Prostate gland (tissue), 2 donors: Measurements from ENCODE around the gene ZMYND12. TPM values are rescaled to one million over a fixed set of nuclear protein-coding genes. Genes with fewer than 3 reads are reported as not detected.
A peak's percentile ranks its signal among the peaks of the same experiment; 100 is the strongest.
"Not testable (repeated sequence)": the region's sequence is repeated elsewhere in the genome, so short reads cannot be mapped to it uniquely, and the experiment has no call there.

Experiments
- DNase-seq: peaks from one replicate; pipeline ENCODE4 v3.0.0-alpha.2; 2019; ENCODE audit warnings: low spot score
- H3K27ac ChIP-seq, 2 donors: fragments of 200-600 bp; sonication (generic); 2 replicates each; pipeline ENCODE4 v1.5.1; 2017 to 2019
- H3K27me3 ChIP-seq: fragments of 200-600 bp; sonication (generic); replicated peaks from 2 replicates; pipeline ENCODE4 v1.5.1; 2019; ENCODE audit not compliant: insufficient read depth
- H3K36me3 ChIP-seq, 2 donors: fragments of 200-600 bp; sonication (generic); 1 replicate in 1 of 2; 2 replicates in 1 of 2; pipeline versions ENCODE4 v1.5.1 to v1.8.1; 2017 to 2019
- H3K4me1 ChIP-seq: fragments of 200-600 bp; sonication (generic); replicated peaks from 2 replicates; pipeline ENCODE4 v1.5.1; 2019
- H3K4me3 ChIP-seq, 2 donors: fragments of 200-600 bp; sonication (generic); 2 replicates each; pipeline ENCODE4 v1.5.1; 2017 to 2019
- H3K9me3 ChIP-seq: fragments of 200-600 bp; sonication (generic); 2 replicates; pipeline ENCODE4 v1.5.1; 2017
- CTCF ChIP-seq, 4 experiments: fragments of 200-600 bp in 2 of 4; fragments of 450-650 bp in 2 of 4; sonication (generic) in 2 of 4; IDR thresholded peaks; 1 replicate in 3 of 4; 2 replicates in 1 of 4; pipeline ENCODE4 v1.5.1; 2016 to 2019; ENCODE audit warnings: antibody characterized with exemption in 4 of 4, mild to moderate bottlenecking in 2 of 4, moderate library complexity in 2 of 4
- POLR2A ChIP-seq: fragments of 450-650 bp; IDR thresholded peaks from one replicate; pipeline ENCODE4 v1.6.1; 2016; ENCODE audit warnings: antibody characterized with exemption, mild to moderate bottlenecking
- POLR2AphosphoS5 ChIP-seq: sonication (generic); formaldehyde crosslinking; IDR thresholded peaks from one replicate; pipeline ENCODE4 v1.6.1; 2017; ENCODE audit warnings: antibody characterized with exemption
- WGBS: methylation state at CpG from one replicate; pipeline ENCODE4 v1.1.5; 2018; 5-methylcytosine and 5-hydroxymethylcytosine counted together
- intact Hi-C: fragments of 100-400 bp; cut with DNase I; formaldehyde crosslinking; loops from one replicate; pipeline ENCODE4 v1.14.2; 2022
- total RNA-seq, 2 donors: library from RNA; depleted of rRNA; stranded (reverse); fragments of >200 nt; gene quantifications; one replicate each; pipeline ENCODE4 v1.1.0, GENCODE V29; 2016

The ZMYND12 gene
- total RNA-seq, result 10 to 100 TPM in 1 of 2 donors, 1 to 10 TPM in 1; 2.0 to 12.7 TPM

GRCh38 chr1:42456010-42456753, at the start of gene ZMYND12, which contains the start of gene PPCS:
TSS of gene ZMYND12 (minus strand) at chr1:42456022. CDS start at chr1:42455997, 25 bp downstream.
TSS of gene PPCS (plus strand) at chr1:42456543. CDS start at chr1:42456566, 23 bp downstream.
- intact Hi-C loops, result loop anchor here (5.0 to 10.0 kb wide), 3 partner anchors 119 to 281 kb away; partner anchors contain the start of gene FOXJ3
- peak; percentile 83 for DNase-seq
- no peaks in the 10 kb centered on the region for H3K9me3 ChIP-seq
- peak; percentile 67 for TF ChIP-seq POLR2AphosphoS5
- peak in 2 of 4 experiments; percentile 38 to 46 for TF ChIP-seq CTCF (IDR thresholded peaks at IDR 0.05)
- TF ChIP-seq POLR2A, result peak; percentile 60
- H3K4me3 ChIP-seq, result peak within 1 kb of the TSS; percentile 88 to 97
- peaks cover 5% of the 10 kb centered on the region for H3K4me1 ChIP-seq
- H3K36me3 ChIP-seq, result peaks cover 0 to 5% of the 10 kb centered on the region in 2 donors
- H3K27me3 ChIP-seq, result no peaks in the 10 kb centered on the region
- under 1% methylated on average over 66 of the region's 66 CpGs for WGBS
- H3K27ac ChIP-seq, result peak within 1 kb of the TSS; percentile 87 to 92

- 97% methylated on average over 2 of the region's 2 CpGs for WGBS
- Histone ChIP-seq H3K36me3 (no peaks in the 10 kb centered on the region), H3K4me1 (no peaks in the 10 kb centered on the region), H3K4me3 (no peak overlapping the region), H3K9me3 (no peaks in the 10 kb centered on the region), H3K27me3 (no peaks in the 10 kb centered on the region), H3K27ac (no peak overlapping the region)
- intact Hi-C loops, result no loop called here
- DNase-seq, result no peak
- TF ChIP-seq POLR2AphosphoS5 (no peak), CTCF (IDR thresholded peaks at IDR 0.05) (no peak), POLR2A (no peak)
Observed at GRCh38 chr1:42504535-42505128, 48.8 kb upstream of the ZMYND12 start.

- WGBS, result 94% methylated on average over 11 of the region's 11 CpGs
- H3K27ac ChIP-seq, H3K36me3 ChIP-seq, H3K4me1 ChIP-seq, H3K27me3 ChIP-seq, intact Hi-C loops, DNase-seq, H3K9me3 ChIP-seq, H3K4me3 ChIP-seq: not testable (repeated sequence)
Observed at GRCh38 chr1:42502031-42502430, 46.2 kb upstream of the ZMYND12 start.

- H3K4me3 ChIP-seq, result no peak overlapping the region
- H3K27me3 ChIP-seq, result no peaks in the 10 kb centered on the region
- no peak for DNase-seq
- 94% methylated on average over 3 of the region's 3 CpGs for WGBS
- no peaks in the 10 kb centered on the region for H3K9me3 ChIP-seq
- H3K27ac ChIP-seq, result no peak overlapping the region
- H3K4me1 ChIP-seq, result no peaks in the 10 kb centered on the region
- no peaks in the 10 kb centered on the region for H3K36me3 ChIP-seq
- intact Hi-C loops, result no loop called here
- no peak for TF ChIP-seq CTCF (IDR thresholded peaks at IDR 0.05)
- TF ChIP-seq POLR2AphosphoS5, result no peak
- TF ChIP-seq POLR2A, result no peak
Observed at GRCh38 chr1:42490237-42490636, 34.4 kb upstream of the ZMYND12 start.

GRCh38 chr1:42484382-42484781, 28.6 kb upstream of the ZMYND12 start:
- H3K4me1 ChIP-seq, result no peaks in the 10 kb centered on the region
- H3K4me3 ChIP-seq, result no peak overlapping the region
- H3K36me3 ChIP-seq, result no peaks in the 10 kb centered on the region
- no peak for DNase-seq
- 87% methylated on average over 2 of the region's 2 CpGs for WGBS
- no peaks in the 10 kb centered on the region for H3K27me3 ChIP-seq
- intact Hi-C loops, result no loop called here
- H3K9me3 ChIP-seq, result no peaks in the 10 kb centered on the region
- H3K27ac ChIP-seq, result no peak overlapping the region
- TF ChIP-seq CTCF (IDR thresholded peaks at IDR 0.05) (no peak), POLR2AphosphoS5 (no peak), POLR2A (no peak)
